PC-3 (cell line): ENCODE measurements around the gene VRTN. TPM values are rescaled to one million over a fixed set of nuclear protein-coding genes. Genes with fewer than 3 reads are reported as not detected.

Experiments
- ATAC-seq: fragments of 200-7000 bp; cut with Tn5 transposase; 2 replicates; pipeline ENCODE4 v1.9.1; 2020; ENCODE audit warnings: mild to moderate bottlenecking, moderate library complexity
- BruUV-seq: library from RNA; stranded (reverse); fragments of 400-500 nt; replicated peaks from 2 replicates; lab custom pipeline; 2021; lab: Mats Ljungman, UMichigan
- CTCF ChIA-PET: fragments of 300-600 bp; sonication (Branson Sonifier 250); formaldehyde crosslinking; loops from one replicate; lab custom pipeline; 2022; ENCODE audit warnings: antibody characterized with exemption; lab: Charles Lee
- POLR2A ChIA-PET: fragments of 300-600 bp; sonication (Branson Sonifier 250); formaldehyde crosslinking; loops from one replicate; lab custom pipeline; 2022; ENCODE audit warnings: antibody characterized with exemption; ENCODE audit not compliant: unreplicated experiment; lab: Charles Lee
- DNase-seq: peaks from one replicate; pipeline ENCODE4 v3.0.0-alpha.2; 2015
- H2AFZ ChIP-seq: fragments of 300-600 bp; sonication (generic); 2 replicates; pipeline ENCODE4 v1.6.0; 2016; ENCODE audit warnings: antibody characterized with exemption, low read length
- H3F3A ChIP-seq: fragments of 300-600 bp; sonication (generic); one replicate; pipeline ENCODE4 v1.6.0; 2017; ENCODE audit warnings: antibody characterized with exemption, low read length, control low read depth, mild to moderate bottlenecking; ENCODE audit not compliant: unreplicated experiment
- H3K27ac ChIP-seq: fragments of 300-600 bp; sonication (generic); 2 replicates; pipeline ENCODE4 v1.5.1; 2016; ENCODE audit warnings: mild to moderate bottlenecking, low read length
- H3K27me3 ChIP-seq: fragments of 300-600 bp; sonication (generic); 2 replicates; pipeline ENCODE4 v1.6.1; 2016; ENCODE audit warnings: low read length, mixed read lengths
- H3K36me3 ChIP-seq: fragments of 300-600 bp; sonication (generic); 2 replicates; pipeline ENCODE4 v1.6.1; 2016; ENCODE audit warnings: low read depth, mixed run types, low read length, mixed read lengths
- H3K4me1 ChIP-seq: fragments of 300-600 bp; sonication (generic); 2 replicates; pipeline ENCODE4 v1.5.1; 2016; ENCODE audit warnings: low read length; ENCODE audit not compliant: insufficient read depth
- H3K4me2 ChIP-seq: fragments of 300-600 bp; sonication (generic); 2 replicates; pipeline ENCODE4 v1.6.0; 2016; ENCODE audit warnings: low read length
- H3K4me3 ChIP-seq: fragments of 300-600 bp; sonication (generic); 2 replicates; pipeline ENCODE4 v1.5.1; 2016; ENCODE audit warnings: mild to moderate bottlenecking, low read length, mixed read lengths
- H3K79me2 ChIP-seq: fragments of 300-600 bp; sonication (generic); 2 replicates; pipeline ENCODE4 v1.6.1; 2017; ENCODE audit warnings: low read length, mixed read lengths
- H3K9ac ChIP-seq: fragments of 300-600 bp; sonication (generic); 2 replicates; pipeline ENCODE4 v1.6.0; 2016; ENCODE audit warnings: mild to moderate bottlenecking, low read length
- H3K9me2 ChIP-seq: fragments of 300-600 bp; sonication (generic); replicated peaks from 2 replicates; pipeline ENCODE4 v1.6.1; 2016; ENCODE audit warnings: mixed run types, low read length, mixed read lengths
- H3K9me3 ChIP-seq: fragments of 300-600 bp; sonication (generic); 2 replicates; pipeline ENCODE4 v1.6.1; 2016; ENCODE audit warnings: low read length, mixed read lengths
- H4K20me1 ChIP-seq: fragments of 300-600 bp; sonication (generic); 2 replicates; pipeline ENCODE4 v1.6.1; 2016; ENCODE audit warnings: low read length, mixed read lengths
- EZH2 ChIP-seq: fragments of 300-600 bp; sonication (generic); IDR thresholded peaks from one replicate; pipeline ENCODE4 v1.6.1; 2017; ENCODE audit warnings: antibody characterized with exemption, mild to moderate bottlenecking, low read length; ENCODE audit not compliant: unreplicated experiment
- EZH2phosphoT487 ChIP-seq: fragments of 300-600 bp; sonication (generic); IDR thresholded peaks from 2 replicates; pipeline ENCODE4 v1.6.1; 2018; ENCODE audit warnings: mild to moderate bottlenecking, antibody characterized with exemption, low read length, borderline replicate concordance
- intact Hi-C: fragments of 100-400 bp; cut with micrococcal nuclease; formaldehyde crosslinking; loops from 2 replicates; pipeline ENCODE4 v1.9.0; 2023
- total RNA-seq: library from RNA; depleted of rRNA; stranded (reverse); fragments of >200 nt; gene quantifications from 2 replicates; pipeline ENCODE4 v1.2.3, GENCODE V29; 2014
- TF ChIP-seq, protein P1 (sequence below): fragments of 300-600 bp; sonication (generic); conservative IDR thresholded peaks from 2 replicates; pipeline ENCODE4 v1.5.1; 2017; ENCODE audit warnings: antibody characterized with exemption, low read depth, mild to moderate bottlenecking, low read length

VRTN gene
- total RNA-seq, 1 experiment from 2014 or later: not detected

- TF ChIP-seq, protein P1, sequence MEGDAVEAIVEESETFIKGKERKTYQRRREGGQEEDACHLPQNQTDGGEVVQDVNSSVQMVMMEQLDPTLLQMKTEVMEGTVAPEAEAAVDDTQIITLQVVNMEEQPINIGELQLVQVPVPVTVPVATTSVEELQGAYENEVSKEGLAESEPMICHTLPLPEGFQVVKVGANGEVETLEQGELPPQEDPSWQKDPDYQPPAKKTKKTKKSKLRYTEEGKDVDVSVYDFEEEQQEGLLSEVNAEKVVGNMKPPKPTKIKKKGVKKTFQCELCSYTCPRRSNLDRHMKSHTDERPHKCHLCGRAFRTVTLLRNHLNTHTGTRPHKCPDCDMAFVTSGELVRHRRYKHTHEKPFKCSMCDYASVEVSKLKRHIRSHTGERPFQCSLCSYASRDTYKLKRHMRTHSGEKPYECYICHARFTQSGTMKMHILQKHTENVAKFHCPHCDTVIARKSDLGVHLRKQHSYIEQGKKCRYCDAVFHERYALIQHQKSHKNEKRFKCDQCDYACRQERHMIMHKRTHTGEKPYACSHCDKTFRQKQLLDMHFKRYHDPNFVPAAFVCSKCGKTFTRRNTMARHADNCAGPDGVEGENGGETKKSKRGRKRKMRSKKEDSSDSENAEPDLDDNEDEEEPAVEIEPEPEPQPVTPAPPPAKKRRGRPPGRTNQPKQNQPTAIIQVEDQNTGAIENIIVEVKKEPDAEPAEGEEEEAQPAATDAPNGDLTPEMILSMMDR: no peak
- TF ChIP-seq EZH2phosphoT487 (no peak), EZH2 (no peak)
- no peak overlapping the region for H3K27ac ChIP-seq
Measured at GRCh38 chr14:74301594-74302151, 46.6 kb upstream of the VRTN start.

DNA sequence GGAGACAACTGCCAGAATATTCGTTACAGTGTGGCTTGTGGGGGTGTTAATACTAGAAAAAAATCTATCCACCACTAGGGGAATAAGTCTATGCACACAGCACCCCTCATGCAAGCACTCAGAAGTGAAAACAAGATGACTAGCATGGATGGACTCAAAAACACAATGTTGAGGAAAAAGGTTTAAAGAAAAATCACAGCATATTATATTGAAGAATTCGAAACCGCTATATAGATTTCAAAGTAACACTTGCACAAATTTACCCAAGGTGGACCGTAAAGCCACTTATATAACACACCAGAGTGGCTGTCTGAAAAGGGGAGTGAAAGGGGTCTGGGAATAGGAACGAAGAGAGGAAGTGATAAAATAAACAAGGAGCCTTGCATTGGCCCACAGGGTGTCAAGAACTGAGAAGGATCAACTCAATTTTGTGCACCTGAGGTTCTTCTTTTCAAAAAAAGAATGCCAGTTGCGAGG lies 46.1 kb upstream of the VRTN start:
- H3K79me2 ChIP-seq: peaks cover 27% of the 10 kb centered on the region
- peaks cover 5% of the 10 kb centered on the region for H3K36me3 ChIP-seq
- ChIA-PET POLR2A (interaction anchor here (0.7 kb wide), 1 partner anchor 110 kb away, joined by 3 read pairs; no protein-coding TSS in a partner anchor), CTCF (no interaction called here)
- TSS peak; percentile 56 for BruUV-seq
- TF ChIP-seq, protein P1: peak; percentile 51
- TF ChIP-seq EZH2phosphoT487: no peak
- peak overlapping the region; percentile 87 for H3K4me3 ChIP-seq
- intact Hi-C loops: no loop called here
- peaks cover 17% of the 10 kb centered on the region; the same call in 1 of the 2 replicates for H3K4me1 ChIP-seq
- H3K27me3 ChIP-seq: no peaks in the 10 kb centered on the region
- no peak overlapping the region for H3K27ac ChIP-seq
- peak overlapping the region; percentile 93 for H3K4me2 ChIP-seq
- peak overlapping the region; percentile 91 for H2AFZ ChIP-seq
- DNase-seq (peak; percentile 43), ATAC-seq (peak; percentile 58)
- H3F3A ChIP-seq: no peaks in the 10 kb centered on the region
- no peaks in the 10 kb centered on the region for H3K9me3 ChIP-seq
- no peaks in the 10 kb centered on the region for H3K9me2 ChIP-seq
- H3K9ac ChIP-seq: peak overlapping the region; percentile 71
- no peaks in the 10 kb centered on the region for H4K20me1 ChIP-seq

More at GRCh38 chr14:74301594-74302151, 46.6 kb upstream of the VRTN start:
- peak overlapping the region; percentile 93 for H3K4me2 ChIP-seq
- ATAC-seq (no peak), DNase-seq (no peak)
- ChIA-PET POLR2A (interaction anchor here (0.7 kb wide), 1 partner anchor 110 kb away, joined by 3 read pairs; no protein-coding TSS in a partner anchor), CTCF (no interaction called here)
- H3K27me3 ChIP-seq: no peaks in the 10 kb centered on the region
- H3K36me3 ChIP-seq: peaks cover 8% of the 10 kb centered on the region
- H3K79me2 ChIP-seq: peaks cover 27% of the 10 kb centered on the region
- H3K4me1 ChIP-seq: peaks cover 17% of the 10 kb centered on the region; the same call in 1 of the 2 replicates
- H3F3A ChIP-seq: no peaks in the 10 kb centered on the region
- H2AFZ ChIP-seq: peak overlapping the region; percentile 91
- BruUV-seq: no TSS peak
- intact Hi-C loops: no loop called here
- peak overlapping the region; percentile 87 for H3K4me3 ChIP-seq
- peak overlapping the region; percentile 71 for H3K9ac ChIP-seq
- H3K9me2 ChIP-seq: no peaks in the 10 kb centered on the region
- H3K9me3 ChIP-seq: no peaks in the 10 kb centered on the region
- no peaks in the 10 kb centered on the region for H4K20me1 ChIP-seq
